GM10266 (cell line): ENCODE data around the gene TNIP2.
A peak's percentile ranks its signal among the peaks of the same experiment; 100 is the strongest.

Experiments used
- DNase-seq: peaks from one replicate; pipeline ENCODE4 v3.0.0; 2012; ENCODE audit errors: extremely low spot score
- CTCF ChIP-seq: IDR thresholded peaks from 2 replicates; pipeline ENCODE4 v1.5.1; 2012; ENCODE audit warnings: mild to moderate bottlenecking, low read depth; ENCODE audit not compliant: control insufficient read depth, insufficient read depth; ENCODE audit errors: missing control alignments

The TNIP2 gene

GRCh38 chr4:2796849-2797544 is 40.9 kb upstream of the TNIP2 start:
- no peak for TF ChIP-seq CTCF

GRCh38 chr4:2795893-2796848 is 40.0 kb upstream of the TNIP2 start:
- no peak for TF ChIP-seq CTCF
- no peak for DNase-seq

More at GRCh38 chr4:2796849-2797544, 40.9 kb upstream of the TNIP2 start:
- no peak for DNase-seq

GRCh38 chr4:2795300-2795892 is 39.3 kb upstream of the TNIP2 start:
- no peak for TF ChIP-seq CTCF
- DNase-seq, result no peak

- TF ChIP-seq CTCF, result no peak
- no peak for DNase-seq
Observed at GRCh38 chr4:2794486-2795299, 38.6 kb upstream of the TNIP2 start.

GRCh38 chr4:2793586-2794485 is 37.7 kb upstream of the TNIP2 start:
- no peak for DNase-seq
- no peak for TF ChIP-seq CTCF

- peak; percentile 88 for DNase-seq
- TF ChIP-seq CTCF, result no peak
Observed at GRCh38 chr4:2792711-2793585, 36.8 kb upstream of the TNIP2 start, which contains the start of gene SH3BP2. TSS of gene SH3BP2 (plus strand) at chr4:2793085. CDS start at chr4:2820618, 27,533 bp downstream.
